CD4-positive, alpha-beta T cell (primary cell): ENCODE results near the gene TP63. TPM values are rescaled to one million over a fixed set of nuclear protein-coding genes. Genes with fewer than 3 reads are reported as not detected.

Source experiments
- ATAC-seq: fragments of 200-7000 bp; cut with Tn5 transposase; one replicate; pipeline ENCODE4 v1.10.0; 2022; ENCODE audit warnings: mild to moderate bottlenecking; ENCODE audit not compliant: poor library complexity
- CTCF ChIA-PET: fragments of 350-600 bp; sonication (Branson Sonifier 250); formaldehyde crosslinking; loops from one replicate; lab custom pipeline; 2021; ENCODE audit warnings: antibody characterized with exemption, inconsistent platforms; lab: Charles Lee
- POLR2A ChIA-PET: fragments of 350-600 bp; sonication (Branson Sonifier 250); formaldehyde crosslinking; loops from one replicate; lab custom pipeline; 2021; ENCODE audit warnings: antibody characterized with exemption, inconsistent platforms; lab: Charles Lee
- DNase-seq, 14 experiments: peaks; one replicate each; pipeline ENCODE4 v3.0.0-alpha.2; 2013 to 2020; ENCODE audit warnings: mixed read lengths in 2 of 14
- H3K27ac ChIP-seq, 2 donors: one replicate each; pipeline versions ENCODE4 v1.5.1 to v1.7.0; 2013; ENCODE audit warnings: low read length in 2 of 2, low read depth in 1 of 2, mild to moderate bottlenecking in 1 of 2
- H3K27me3 ChIP-seq, 2 experiments: 1 replicate in 1 of 2; 2 replicates in 1 of 2; pipeline versions ENCODE4 v1.6.1 to v1.7.0; 2013; ENCODE audit warnings: low read length in 2 of 2, control low read depth in 1 of 2, mild to moderate bottlenecking in 1 of 2, moderate library complexity in 1 of 2; ENCODE audit not compliant: insufficient read depth in 2 of 2, control insufficient read depth in 1 of 2
- H3K36me3 ChIP-seq: one replicate; pipeline ENCODE4 v1.6.1; 2013; ENCODE audit warnings: low read length, control low read depth; ENCODE audit not compliant: insufficient read depth
- H3K4me1 ChIP-seq: one replicate; pipeline ENCODE4 v1.6.1; 2013; ENCODE audit warnings: low read length, control low read depth; ENCODE audit not compliant: insufficient read depth
- H3K4me3 ChIP-seq: one replicate; pipeline ENCODE4 v1.5.1; 2013; ENCODE audit warnings: mild to moderate bottlenecking, low read length, moderate library complexity
- H3K9me3 ChIP-seq, 2 experiments: 1 replicate in 1 of 2; 2 replicates in 1 of 2; pipeline versions ENCODE4 v1.6.1 to v1.7.0; 2013; ENCODE audit warnings: low read length in 2 of 2, mild to moderate bottlenecking in 2 of 2, control low read depth in 1 of 2, moderate library complexity in 1 of 2; ENCODE audit not compliant: control insufficient read depth in 1 of 2, insufficient read depth in 1 of 2
- H3K27ac Mint-ChIP-seq: one replicate; pipeline ENCODE4 v1.8.0; 2020; ENCODE audit warnings: mixed read lengths
- H3K27me3 Mint-ChIP-seq: one replicate; pipeline ENCODE4 v1.8.0; 2021; ENCODE audit warnings: mixed read lengths
- H3K36me3 Mint-ChIP-seq: one replicate; pipeline ENCODE4 v1.8.0; 2021; ENCODE audit warnings: low read depth, mixed read lengths
- H3K4me1 Mint-ChIP-seq: one replicate; pipeline ENCODE4 v1.8.0; 2021; ENCODE audit warnings: low read depth, mixed read lengths
- H3K4me3 Mint-ChIP-seq: one replicate; pipeline ENCODE4 v1.8.0; 2020; ENCODE audit warnings: mild to moderate bottlenecking, mixed read lengths
- H3K9me3 Mint-ChIP-seq: one replicate; pipeline ENCODE4 v1.8.0; 2020; ENCODE audit warnings: mixed read lengths
- intact Hi-C, 2 experiments: fragments of 100-400 bp; cut with DNase I in 1 of 2; cut with micrococcal nuclease in 1 of 2; formaldehyde crosslinking; loops; one replicate each; pipeline versions ENCODE4 v1.15.1 to v1.9.0; 2023 to 2025; cut with DNase I, micrococcal nuclease
- total RNA-seq, 174 experiments: library from RNA in 2 of 174; stranded (reverse) in 2 of 174; gene quantifications; one replicate each; pipeline ENCODE4 v1.2.3 and lab custom pipeline; 2021 to 2026
- TF ChIP-seq, protein P1 (sequence below): fragments of 200-600 bp; IDR thresholded peaks from one replicate; pipeline ENCODE4 v1.8.0; 2022; ENCODE audit warnings: antibody characterized with exemption, mild to moderate bottlenecking

The TP63 gene
- total RNA-seq, 2 experiments from 2014 or later: 0.31 TPM; not detected in 1

DNA sequence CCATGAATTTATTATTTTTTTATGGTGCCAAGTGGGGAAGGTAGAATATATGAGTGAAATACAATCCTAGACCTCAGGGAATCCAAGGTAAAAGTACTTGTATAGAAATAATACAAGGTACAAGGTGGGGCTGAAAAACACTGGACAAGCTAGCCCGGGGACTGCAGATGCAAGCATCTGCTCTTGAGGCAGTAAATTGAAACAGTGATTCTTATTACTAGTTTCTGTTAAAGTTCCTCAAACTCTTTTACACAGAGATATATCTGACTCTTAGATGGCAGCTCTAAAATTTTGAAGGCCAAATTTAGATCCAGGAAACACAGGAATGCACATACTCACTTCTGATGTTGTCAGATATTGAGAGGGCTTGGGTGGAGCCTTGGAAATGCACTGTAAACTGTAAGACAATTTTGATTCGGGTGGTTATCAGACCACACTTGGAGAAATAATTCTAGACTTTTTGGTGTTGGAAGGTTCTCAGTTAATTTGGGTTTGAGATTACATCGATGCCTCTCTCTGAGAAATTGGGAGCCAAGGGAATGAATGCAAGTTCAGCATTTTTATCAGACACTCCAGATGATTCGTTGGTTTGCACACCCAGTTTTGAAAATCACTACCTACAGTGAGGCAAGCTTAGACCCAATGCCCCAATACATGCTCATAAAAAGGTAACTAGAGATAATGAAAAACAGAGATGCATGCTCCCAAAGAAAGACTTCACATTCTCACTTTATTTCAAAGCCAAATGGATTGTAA, 7.3 kb downstream of the TP63 start:
- Histone ChIP-seq H3K9me3 (no peaks in the 10 kb centered on the region), H3K4me1 (no peaks in the 10 kb centered on the region), H3K4me3 (no peak overlapping the region), H3K27ac (no peak overlapping the region), H3K27me3 (no peaks in the 10 kb centered on the region), H3K36me3 (no peaks in the 10 kb centered on the region)
- Mint-ChIP-seq H3K9me3 (no peaks in the 10 kb centered on the region), H3K4me3 (no peak overlapping the region), H3K36me3 (no peaks in the 10 kb centered on the region), H3K4me1 (no peaks in the 10 kb centered on the region), H3K27ac (no peak overlapping the region), H3K27me3 (no peaks in the 10 kb centered on the region)
- ATAC-seq: no peak
- CTCF ChIA-PET: interaction anchor here (1.4 kb wide), 1 partner anchor 366 kb away, joined by 3 read pairs; no protein-coding TSS in a partner anchor
- TF ChIP-seq, protein P1, sequence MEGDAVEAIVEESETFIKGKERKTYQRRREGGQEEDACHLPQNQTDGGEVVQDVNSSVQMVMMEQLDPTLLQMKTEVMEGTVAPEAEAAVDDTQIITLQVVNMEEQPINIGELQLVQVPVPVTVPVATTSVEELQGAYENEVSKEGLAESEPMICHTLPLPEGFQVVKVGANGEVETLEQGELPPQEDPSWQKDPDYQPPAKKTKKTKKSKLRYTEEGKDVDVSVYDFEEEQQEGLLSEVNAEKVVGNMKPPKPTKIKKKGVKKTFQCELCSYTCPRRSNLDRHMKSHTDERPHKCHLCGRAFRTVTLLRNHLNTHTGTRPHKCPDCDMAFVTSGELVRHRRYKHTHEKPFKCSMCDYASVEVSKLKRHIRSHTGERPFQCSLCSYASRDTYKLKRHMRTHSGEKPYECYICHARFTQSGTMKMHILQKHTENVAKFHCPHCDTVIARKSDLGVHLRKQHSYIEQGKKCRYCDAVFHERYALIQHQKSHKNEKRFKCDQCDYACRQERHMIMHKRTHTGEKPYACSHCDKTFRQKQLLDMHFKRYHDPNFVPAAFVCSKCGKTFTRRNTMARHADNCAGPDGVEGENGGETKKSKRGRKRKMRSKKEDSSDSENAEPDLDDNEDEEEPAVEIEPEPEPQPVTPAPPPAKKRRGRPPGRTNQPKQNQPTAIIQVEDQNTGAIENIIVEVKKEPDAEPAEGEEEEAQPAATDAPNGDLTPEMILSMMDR: no peak
- intact Hi-C loops: no loop called here
- no peak for DNase-seq
- POLR2A ChIA-PET: interaction anchor here (1.1 kb wide), 1 partner anchor 7 kb away, joined by 3 read pairs; the partner anchor contains the start of gene TP63

DNA sequence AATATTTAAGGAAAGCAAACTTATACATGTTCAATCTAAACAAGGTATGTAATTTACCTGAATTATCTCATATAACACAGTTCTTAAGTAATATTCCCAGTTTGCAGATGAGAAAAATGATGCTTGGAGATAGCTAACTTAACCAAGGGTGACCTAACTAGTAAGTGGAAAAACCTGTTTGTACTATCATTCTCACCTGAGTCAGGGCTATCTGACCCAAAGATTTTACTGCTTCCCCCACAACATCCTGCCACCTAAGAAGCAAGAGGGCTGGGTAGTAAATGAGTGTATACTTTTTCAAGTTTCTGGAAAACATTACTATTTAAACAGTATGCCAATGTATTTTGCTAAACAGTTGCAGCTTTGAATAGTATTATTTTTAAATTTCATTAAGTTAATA, 10.6 kb downstream of the TP63 start:
- Histone ChIP-seq H3K9me3 (no peaks in the 10 kb centered on the region), H3K4me3 (no peak overlapping the region), H3K4me1 (no peaks in the 10 kb centered on the region), H3K36me3 (no peaks in the 10 kb centered on the region), H3K27me3 (no peaks in the 10 kb centered on the region), H3K27ac (no peak overlapping the region)
- POLR2A ChIA-PET: no interaction called here
- Mint-ChIP-seq H3K4me3 (no peak overlapping the region), H3K27ac (no peak overlapping the region), H3K36me3 (no peaks in the 10 kb centered on the region), H3K27me3 (peaks cover 6% of the 10 kb centered on the region), H3K4me1 (no peaks in the 10 kb centered on the region), H3K9me3 (no peaks in the 10 kb centered on the region)
- ATAC-seq: no peak
- intact Hi-C loops: no loop called here
- CTCF ChIA-PET: interaction anchor here (1.2 kb wide), 1 partner anchor 15 kb away, joined by 3 read pairs; no protein-coding TSS in a partner anchor
- peak in 1 of 14 experiments; percentile 7 for DNase-seq
- TF ChIP-seq, protein P1: no peak

DNA sequence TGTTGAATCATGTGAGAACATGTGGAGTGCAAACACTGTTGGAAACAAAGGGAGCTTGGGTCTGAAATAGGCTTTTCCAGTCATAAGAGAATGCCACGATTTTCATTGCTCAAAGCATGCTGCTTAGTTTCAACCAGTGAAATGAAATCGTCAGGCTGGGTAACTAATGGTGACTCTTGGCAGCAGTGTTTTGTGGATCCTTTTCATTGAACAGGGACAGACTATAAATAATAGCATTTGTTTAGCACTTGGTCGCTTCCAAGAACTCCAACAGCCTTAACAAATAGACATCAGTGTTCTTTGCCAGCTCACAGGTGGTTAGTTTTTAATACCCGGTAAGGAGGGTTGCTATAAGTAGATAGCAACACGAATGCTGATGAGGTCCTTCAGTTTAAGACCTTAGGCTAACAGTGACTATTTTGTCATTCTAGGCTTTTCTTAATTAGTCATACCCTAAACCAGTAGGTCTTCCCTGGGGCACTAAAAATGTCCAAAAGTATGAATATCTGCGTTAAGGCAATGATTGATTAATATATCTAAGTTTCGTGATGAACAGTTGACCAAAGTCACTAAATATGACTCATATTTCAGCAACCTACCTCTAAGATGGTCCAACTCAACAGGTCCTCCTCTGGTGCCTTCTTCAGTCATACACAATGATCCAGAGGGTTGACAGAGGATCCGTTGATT, 15.8 kb downstream of the TP63 start:
- ChIA-PET POLR2A (no interaction called here), CTCF (no interaction called here)
- ATAC-seq (no peak), DNase-seq (no peak)
- Histone ChIP-seq H3K27me3 (no peaks in the 10 kb centered on the region), H3K27ac (no peak overlapping the region), H3K4me1 (no peaks in the 10 kb centered on the region), H3K9me3 (no peaks in the 10 kb centered on the region), H3K4me3 (no peak overlapping the region), H3K36me3 (no peaks in the 10 kb centered on the region)
- H3K36me3 Mint-ChIP-seq: no peaks in the 10 kb centered on the region
- intact Hi-C loops: no loop called here
- TF ChIP-seq, protein P1: no peak
- H3K4me1 Mint-ChIP-seq: no peaks in the 10 kb centered on the region
- no peak overlapping the region for H3K4me3 Mint-ChIP-seq
- H3K27me3 Mint-ChIP-seq: peaks cover 6% of the 10 kb centered on the region
- no peak overlapping the region for H3K27ac Mint-ChIP-seq
- H3K9me3 Mint-ChIP-seq: peaks cover 2% of the 10 kb centered on the region
